HG02870 (cell line): Measurements from ENCODE around the gene PNLIPRP1.

Source experiments
- ATAC-seq: cut with Tn5 transposase; IDR thresholded peaks from one replicate; pipeline ENCODE4 v1.9.1; 2021; ENCODE audit warnings: mild to moderate bottlenecking, moderate library complexity; ENCODE audit not compliant: unreplicated experiment

Gene PNLIPRP1

DNA sequence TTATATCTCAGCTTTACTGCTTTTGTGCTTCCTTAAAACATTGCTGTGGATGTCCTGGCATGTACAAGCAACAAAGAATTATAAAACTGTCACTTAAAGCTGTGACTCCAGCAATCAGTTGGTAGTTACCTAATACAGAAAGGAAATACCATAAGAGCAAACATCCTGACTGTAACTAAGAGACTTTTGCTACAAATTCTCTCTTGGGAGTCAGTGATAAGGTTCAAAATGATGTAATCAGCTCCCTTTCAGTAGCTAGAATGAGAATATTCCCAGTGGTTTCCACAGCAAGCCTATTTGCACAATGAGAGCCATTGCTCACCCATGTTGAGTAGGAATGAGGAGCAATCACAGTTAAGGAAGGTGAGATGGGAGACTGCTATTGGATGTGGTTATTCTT is 7.6 kb downstream of the PNLIPRP1 start:
- no peak for ATAC-seq

DNA sequence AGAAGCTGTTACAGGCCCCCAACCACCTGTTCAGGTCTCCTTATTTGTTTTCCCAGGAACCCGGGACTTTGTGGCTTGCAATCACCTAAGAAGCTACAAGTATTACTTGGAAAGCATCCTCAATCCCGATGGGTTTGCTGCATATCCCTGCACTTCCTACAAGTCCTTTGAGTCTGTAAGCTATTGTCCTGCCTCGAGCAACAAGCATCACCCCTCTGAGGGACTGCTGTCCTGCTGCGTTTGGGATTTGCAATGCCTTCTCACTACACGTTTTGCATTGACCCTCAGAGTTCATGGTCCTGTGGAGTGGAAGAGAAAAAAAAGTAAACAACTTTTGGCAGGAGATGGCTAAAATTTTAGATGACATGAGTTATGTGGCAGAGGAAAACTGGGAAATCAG is 9.2 kb downstream of the PNLIPRP1 start:
- no peak for ATAC-seq

DNA sequence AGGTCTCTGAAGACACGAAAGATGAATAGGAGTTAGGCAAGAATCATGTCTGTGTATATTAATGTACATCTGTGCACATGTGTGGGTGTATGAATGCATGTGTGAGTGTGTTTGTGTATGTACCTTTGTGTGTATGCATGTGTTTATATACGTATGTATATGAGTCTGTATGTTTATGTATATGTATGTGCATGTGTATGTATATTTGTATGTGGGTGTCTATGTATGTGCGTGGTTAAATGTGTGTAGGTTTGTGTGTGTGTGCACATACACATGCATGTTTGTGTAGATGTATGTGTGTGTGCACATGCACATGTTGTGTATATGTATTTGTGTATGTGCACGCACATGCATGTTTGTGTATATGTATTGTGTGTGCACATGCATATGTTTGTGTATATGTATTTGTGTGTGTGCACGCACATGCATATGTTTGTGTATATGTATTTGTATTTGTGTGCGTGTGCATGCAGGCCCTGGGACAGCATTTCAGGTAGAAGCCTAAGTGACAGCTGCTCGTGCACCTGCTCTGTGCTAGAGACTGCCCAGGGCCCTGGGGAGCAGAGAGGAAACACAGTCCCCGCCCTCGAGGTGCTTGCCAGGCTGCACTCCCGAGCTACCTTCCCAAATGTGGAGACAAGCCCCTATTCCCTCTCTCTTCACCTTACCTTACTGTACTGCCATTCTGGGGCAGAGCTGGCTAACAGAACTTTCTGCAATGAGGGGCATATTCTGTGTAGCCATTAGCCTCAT is 12.1 kb downstream of the PNLIPRP1 start:
- no peak for ATAC-seq

DNA sequence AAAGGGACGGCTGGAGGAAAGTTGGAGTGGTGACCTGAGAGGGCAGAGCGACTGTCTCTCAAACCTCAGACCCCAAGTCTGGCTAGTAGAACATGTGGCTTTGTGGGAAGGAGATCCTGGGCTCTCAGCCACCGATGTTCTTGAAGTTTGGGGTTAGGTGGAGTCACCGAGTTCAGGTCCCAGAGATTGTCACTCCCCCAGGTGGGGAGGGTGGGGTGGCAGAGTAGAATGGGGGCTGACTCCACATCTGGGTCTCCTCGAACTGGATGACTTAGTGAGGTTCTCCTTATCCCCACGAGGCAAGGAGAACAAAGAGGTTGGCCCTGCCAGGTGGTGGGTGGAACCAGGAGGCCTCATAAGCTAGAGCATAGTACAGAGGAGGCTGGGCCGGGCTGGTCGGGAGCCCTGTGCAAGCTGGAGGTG is 15.3 kb downstream of the PNLIPRP1 start:
- no peak for ATAC-seq

DNA sequence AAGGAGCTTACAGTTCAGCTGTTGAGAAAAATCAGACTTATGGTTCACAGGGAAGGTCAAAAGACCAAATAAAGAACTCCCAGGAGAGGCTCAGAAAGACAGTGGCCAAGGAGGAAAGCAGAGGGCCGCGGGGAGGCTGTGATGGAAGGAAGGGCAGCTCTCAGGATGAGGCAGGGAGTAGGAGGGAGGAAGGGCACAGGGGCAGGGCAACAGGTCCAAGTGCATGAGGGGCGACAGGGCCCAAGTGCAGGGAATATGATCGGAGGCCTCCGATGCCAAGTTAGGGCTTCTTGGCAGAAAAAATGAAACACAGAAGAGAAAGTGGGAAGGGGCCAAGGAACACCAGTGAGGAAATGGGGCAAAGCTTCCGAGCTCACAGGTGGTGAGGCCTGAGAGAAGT is 16.6 kb downstream of the PNLIPRP1 start:
- ATAC-seq, result no peak

DNA sequence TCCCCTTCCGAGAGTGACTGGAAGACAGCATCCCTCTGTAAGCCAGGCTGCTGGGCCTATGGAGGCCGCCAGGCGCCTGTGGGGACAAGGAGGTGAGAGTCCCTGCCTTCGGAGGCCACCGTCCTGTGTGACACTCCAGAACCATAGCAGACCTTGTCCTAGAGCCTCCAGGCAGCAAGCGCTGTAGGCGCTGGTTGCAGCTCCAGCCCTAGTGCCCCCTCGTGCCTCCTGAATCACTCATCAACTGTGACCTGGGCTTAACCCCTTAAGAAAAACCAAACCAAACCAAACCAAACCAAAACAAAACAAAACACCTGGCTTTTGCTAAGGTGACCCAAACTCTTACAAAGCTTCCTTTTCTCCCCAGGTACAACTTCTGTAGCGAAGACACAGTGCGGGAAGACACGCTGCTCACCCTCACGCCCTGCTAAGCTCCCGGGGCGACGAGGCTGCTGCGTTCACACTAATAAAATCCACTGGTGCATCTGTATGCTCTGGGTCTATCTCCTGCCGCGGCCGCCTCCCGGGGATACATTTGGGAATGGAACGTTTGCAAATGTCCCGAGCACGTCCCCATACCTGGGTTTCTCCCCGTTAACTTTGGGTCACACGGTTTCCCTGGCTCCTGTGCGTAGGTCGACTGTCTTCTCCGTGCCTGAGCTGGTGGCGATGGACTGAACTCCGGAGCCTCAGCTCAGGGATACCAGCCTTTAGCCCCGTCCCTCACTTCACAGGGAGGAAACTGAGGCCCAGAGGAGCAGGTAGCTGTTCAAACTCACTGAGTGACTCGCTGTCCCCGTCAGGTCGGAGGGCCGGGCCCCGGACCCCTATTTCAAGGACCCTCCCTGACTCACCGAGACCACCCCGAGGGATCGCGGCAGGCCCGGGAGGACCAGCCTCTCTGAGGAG is 18.2 kb downstream of the PNLIPRP1 start:
- no peak for ATAC-seq

DNA sequence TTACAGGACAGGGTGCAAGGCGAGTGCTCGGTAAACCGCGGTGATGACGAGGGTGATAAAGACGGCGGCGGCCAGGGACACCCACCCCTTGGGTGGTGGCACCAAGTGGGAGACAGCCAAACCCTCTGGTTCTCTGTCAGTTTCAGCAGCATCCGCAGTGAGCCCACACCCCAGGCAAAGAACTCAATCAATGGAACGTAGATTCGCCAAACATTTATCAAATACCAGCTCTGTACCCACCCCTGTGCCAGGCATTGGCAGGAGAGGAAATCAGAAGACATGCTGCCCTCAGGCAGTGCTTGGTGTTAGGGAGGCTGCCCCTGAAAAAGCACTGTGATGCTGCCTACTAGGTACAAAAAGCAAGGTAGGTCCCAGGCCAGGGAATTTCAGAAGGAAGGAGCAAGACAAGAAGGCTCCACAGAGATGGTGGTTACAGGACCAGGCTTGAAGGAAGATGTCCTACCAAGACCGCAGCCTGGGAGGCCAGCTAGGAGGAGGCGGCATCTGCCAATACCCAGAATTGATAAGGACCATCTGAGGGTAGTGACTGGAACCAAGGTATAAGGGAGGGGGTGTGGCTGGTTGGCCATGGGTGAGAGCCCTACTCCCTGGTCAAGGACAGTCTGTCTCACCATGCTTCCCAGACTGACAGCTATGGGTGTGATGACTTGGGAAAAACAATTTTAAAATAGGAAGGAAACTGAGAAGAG is 19.8 kb downstream of the PNLIPRP1 start:
- no peak for ATAC-seq

DNA sequence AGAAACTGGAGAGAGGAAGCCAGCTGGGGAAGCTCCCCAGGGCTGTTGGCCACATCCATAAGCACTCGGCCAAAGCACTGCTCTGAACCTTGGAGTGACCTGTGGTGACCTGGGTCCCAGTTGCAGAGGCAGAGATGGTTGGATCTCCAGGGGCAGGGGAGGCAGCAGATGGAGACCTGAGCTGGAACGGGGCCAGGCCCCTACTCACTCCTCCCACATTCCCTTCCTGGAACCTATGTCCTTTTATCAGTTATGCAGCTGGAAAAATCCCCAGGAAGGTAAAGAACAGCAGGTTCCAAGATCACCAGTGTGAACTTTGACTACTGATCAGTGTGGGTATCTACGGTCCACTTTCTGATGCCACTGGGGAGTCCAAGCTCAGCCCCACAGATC is 20.4 kb downstream of the PNLIPRP1 start:
- no peak for ATAC-seq

DNA sequence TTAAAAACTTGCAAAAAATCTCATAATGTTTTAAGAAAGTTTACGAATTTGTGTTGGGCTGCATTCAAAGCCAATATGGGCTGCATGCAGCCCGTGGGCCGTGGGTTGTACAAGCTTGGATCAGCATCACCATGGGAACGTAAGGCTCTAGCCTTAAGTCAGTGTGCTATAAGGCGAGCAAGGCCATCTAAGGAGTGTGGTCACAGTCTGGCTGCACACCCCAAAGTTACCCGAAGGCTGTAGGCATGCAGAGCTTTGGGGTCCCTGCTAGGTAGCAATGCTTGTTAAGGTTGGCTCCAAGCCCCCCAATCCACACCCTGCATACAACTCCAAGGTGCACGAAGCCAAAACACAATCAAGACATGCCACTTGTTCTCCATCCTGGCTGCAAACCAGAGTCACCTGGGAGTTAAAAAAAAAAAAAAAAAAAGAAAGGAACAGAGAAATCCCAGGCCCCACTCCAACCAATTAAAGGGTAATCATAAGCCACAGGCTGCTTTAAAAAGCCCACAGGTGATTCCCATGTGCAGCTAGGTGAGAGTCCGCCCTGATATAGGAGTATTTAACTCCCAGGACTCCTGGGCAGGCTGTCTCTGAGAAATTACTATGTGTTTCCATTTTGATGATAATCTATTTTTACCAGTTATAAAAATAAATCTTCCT is 21.5 kb downstream of the PNLIPRP1 start:
- ATAC-seq, result no peak

DNA sequence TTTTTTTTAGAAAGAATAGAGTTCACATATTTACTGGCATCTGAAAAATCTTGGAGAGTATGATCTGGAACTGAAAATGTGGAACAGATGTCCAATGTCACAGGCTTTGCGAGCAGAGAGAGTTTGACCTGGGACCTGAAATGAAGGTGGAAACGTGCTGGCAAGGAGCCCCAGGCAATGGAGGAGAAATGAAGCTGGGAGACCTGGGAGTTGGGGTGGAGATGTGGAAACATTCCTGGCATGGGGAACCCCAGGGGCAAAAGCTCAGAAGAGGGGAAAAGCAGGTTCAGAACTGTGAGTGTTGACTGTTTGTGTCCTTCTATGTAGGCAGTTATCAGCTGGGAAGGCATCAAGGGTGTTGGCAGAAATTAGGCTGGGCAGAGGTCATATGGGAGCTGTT is 22.7 kb downstream of the PNLIPRP1 start:
- ATAC-seq, result no peak

DNA sequence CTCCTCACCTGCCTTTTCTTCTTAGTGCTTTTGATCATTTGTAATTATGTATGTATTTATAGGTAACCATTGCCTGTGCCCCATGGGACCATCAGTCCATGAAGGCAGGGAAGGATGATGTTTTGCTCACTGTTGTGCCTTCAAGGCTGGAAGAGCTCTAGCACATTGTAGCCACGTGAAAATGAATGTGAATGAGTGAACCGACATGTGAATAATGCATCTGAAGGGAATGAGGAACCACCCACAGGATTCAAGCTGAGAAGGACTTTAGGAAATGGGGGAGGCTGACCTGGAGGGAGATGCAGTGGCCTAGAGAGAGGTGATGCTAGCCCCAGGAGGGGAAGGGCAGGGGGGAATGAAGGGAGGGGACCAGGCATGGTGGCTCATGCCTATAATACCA is 24.0 kb downstream of the PNLIPRP1 start:
- no peak for ATAC-seq

DNA sequence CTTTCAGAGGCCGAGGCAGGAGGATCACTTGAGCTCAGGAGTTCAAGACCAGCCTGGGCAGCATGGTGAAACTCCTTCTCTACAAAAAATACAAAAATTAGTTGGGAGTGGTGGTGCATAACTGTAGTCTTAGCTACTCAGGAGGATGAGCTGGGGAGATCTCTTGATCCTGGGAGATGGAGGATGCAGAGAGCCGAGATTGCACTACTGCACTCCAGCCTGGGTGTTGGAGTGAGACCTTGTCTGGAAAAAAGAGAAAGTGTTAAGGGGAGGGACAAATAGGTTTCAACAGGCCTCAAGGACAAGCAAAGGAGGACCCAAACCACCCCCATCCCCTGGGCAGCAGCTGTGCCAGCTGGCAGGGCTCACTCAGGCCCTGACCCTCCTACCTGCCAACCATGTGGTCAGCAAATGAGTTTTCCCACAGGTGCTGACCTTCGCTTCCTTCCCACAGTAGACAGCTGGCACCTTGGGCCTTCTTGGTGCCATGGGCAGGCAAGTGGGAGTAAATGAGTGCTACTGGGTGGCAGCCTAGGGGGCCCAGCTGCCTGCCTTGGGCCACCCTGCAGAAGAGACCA is 24.5 kb downstream of the PNLIPRP1 start:
- ATAC-seq, result no peak

DNA sequence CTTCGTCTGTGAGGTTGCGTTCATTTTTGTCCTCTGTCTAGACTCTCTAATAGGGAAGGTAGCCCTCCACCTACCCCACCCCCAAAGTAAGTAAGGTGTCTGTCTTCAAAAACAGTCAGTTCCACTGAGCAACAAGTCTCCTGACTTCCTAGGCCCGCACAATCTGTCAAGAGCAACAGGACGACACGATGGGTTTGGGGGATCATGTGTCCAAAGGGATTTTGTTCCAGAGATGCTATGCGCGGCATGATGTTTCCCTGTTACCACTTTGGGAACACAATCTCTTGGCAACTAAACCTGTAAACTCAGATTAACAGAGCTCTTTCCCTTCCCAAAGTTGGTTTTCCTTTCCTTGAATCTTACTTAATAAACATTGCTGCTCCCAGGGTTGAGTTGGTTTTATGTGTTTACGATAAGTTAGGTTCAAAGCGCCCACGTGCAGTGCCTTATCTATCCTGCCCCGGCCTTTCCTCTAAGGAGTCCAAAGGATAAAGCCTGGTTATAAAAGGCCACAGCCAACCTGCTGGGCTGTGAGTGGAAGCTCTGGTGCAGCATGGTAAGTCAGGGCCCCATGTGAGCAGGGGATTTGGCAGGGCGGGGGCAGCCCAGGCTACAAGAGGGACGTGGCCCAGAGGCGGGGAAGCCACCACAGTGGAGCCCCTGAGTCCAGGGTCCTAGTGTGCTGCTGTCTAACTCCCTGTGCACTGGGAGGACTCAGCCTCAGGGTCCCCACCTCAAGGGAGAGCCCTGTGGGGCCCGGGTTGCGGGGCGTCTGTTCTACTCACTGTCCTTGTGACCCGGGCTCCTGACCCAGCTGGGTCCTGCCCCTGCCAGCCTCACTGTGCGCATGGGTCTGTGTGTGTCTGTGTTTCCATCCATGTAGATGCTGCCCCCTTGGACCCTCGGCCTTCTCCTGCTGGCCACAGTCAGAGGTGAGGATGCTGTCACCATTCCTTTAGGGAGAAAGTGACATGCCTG is 30.0 kb downstream of the PNLIPRP1 start, which contains the start of gene PNLIPRP2:
PNLIPRP2 (plus strand) TSS at position 531 of the 978 bp plus-strand sequence.
- ATAC-seq, result no peak

DNA sequence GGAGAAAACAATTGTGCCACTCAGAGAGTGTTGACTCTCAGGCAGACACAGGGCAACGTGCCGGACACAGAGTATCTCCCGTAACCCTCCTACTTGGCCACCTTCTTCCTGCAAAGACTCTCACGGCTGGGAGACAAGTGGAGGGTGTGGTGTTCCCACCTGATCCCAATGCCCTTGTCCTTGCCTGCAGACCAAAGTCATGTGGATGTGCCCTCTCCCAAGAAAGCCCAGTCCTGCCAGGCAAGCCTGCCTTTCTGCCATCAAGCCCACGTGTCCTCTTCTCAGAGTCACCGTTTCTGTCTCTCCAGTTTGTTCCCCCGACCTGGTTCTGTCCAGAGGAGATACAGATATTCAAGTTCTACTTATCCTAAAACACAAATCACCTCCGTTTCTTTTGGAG is 30.7 kb downstream of the PNLIPRP1 start:
- ATAC-seq, result no peak

DNA sequence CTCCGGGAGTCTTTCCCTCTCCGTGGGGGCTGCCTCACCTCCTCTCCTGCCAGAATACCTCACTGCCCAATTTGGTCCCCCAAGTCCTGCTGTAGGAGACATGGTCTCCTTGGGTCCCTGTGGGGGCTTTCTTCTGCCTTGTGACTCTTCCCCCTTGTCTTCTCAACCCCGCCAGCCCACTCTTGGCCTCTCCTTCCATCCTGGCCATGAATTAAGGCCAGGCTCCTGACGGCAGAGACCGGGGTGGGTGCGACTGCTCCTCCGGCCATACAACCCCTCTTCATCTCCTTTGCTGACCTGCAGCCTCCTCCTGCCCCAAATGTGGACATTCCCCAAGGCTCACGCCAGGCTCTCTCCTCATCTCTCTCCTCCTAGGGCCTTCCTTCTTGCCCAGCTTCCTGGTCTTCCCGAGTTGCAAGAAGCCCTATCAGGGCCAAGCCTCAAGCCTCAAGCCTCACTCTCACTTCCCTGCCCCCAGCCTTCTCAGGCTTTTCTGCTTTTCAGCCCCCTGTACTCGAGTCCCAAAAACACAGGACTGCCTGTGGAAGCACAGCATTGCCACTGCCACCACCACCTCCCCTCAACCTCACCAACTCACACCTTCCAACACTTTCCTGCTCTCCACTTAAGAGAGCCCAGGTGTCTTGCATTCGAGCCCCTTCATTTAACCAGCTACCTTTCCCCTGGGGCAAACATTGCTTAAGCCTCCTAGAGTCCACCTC is 31.3 kb downstream of the PNLIPRP1 start:
- ATAC-seq, result no peak

DNA sequence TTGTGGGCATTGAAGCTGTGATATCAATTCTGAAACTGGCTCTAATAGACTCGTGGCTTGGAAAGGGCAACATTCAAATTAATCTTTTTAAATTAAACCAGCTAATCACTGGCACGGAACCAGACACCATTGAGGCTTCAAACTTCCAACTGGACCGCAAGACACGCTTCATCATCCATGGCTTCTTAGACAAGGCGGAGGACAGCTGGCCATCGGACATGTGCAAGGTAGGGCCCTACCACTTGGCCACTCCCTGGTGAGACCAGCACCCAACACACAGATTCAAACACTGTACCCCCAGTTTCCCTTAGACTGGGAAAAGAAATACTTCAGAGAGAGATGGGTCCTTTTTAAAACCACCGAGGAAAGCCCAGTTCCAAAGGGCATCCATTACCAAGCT is 35.1 kb downstream of the PNLIPRP1 start:
- ATAC-seq, result no peak

DNA sequence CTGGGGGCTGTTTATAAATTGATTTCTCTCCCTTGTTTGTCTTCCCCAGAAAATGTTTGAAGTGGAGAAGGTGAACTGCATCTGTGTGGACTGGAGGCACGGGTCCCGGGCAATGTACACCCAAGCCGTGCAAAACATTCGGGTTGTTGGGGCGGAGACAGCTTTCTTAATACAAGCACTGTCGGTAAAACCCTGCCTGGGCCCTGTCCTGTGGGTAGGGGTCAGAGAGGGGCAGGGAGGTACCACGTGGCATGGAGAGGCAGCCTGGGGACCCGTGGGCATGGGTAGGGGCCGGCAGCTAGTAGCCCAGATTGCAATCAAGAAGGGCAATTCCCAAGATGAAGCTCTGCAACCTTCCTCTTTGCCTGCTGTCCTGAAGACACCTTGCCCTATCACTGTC is 36.1 kb downstream of the PNLIPRP1 start:
- no peak for ATAC-seq

DNA sequence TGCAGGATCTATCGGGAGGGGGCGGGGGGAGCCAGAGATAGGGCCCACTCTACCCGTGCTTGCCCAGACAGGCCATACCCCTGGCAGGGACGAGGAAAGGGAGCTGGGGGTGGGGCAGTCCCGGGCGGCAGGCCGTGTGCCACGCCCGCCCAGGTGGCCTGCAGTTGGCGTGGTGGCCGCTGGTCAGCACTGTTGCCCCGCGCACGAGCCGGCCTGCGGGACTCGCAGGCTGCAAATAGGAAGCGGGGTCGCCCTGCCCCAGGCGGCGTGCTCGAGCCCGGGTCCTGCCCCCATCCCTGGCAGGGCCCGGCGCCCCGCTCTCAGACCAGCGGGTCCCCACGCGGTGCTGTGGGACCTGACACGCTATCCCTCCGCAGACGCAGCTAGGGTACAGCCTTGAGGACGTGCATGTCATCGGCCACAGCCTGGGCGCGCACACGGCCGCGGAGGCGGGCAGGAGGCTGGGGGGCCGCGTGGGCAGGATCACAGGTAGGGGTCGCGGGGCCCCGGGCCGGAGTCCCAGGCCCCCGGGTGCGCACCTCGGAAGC is 36.7 kb downstream of the PNLIPRP1 start:
- ATAC-seq, result no peak
